Astrocyte of the cerebellum (primary cell): ENCODE measurements around the gene S1PR1.
"Not testable (repeated sequence)": the region's sequence is repeated elsewhere in the genome, so short reads cannot be mapped to it uniquely, and the experiment has no call there.

Experiments
- DNase-seq: peaks from one replicate; pipeline ENCODE4 v3.0.0-alpha.2; 2011; ENCODE audit warnings: low read depth
- H3K4me3 ChIP-seq: 2 replicates; pipeline ENCODE4 v1.5.1; 2011; ENCODE audit warnings: mild to moderate bottlenecking, low read depth, low read length, moderate library complexity
- CTCF ChIP-seq: IDR thresholded peaks from 2 replicates; pipeline ENCODE4 v1.5.1; 2012; ENCODE audit warnings: low read length, low read depth, moderate library complexity, mild to moderate bottlenecking; ENCODE audit errors: missing control alignments
- in situ Hi-C: cut with HindIII; loops from 2 replicates; pipeline ENCODE4 v1.10.0; 2017; ENCODE audit warnings: low sequenced_read_pairs

The S1PR1 gene

GRCh38 chr1:101236516-101237228 lies at the start of gene S1PR1:
TSS of gene S1PR1 (plus strand) at chr1:101237019. CDS start at chr1:101238985, 1,966 bp downstream.
- no peak for TF ChIP-seq CTCF
- H3K4me3 ChIP-seq: peak within 1 kb of the TSS; percentile 71
- in situ Hi-C loops: no loop called here
- no peak for DNase-seq

GRCh38 chr1:101187297-101187696 lies 49.5 kb upstream of the S1PR1 start:
- DNase-seq: no peak
- H3K4me3 ChIP-seq: no peak overlapping the region
- TF ChIP-seq CTCF: no peak
- in situ Hi-C loops: no loop called here

- in situ Hi-C loops: no loop called here
- no peak for DNase-seq
- H3K4me3 ChIP-seq: no peak overlapping the region
- TF ChIP-seq CTCF: no peak
Observed at GRCh38 chr1:101188331-101188730, 48.5 kb upstream of the S1PR1 start.

GRCh38 chr1:101188968-101189367 lies 47.9 kb upstream of the S1PR1 start:
- DNase-seq, in situ Hi-C loops, H3K4me3 ChIP-seq: not testable (repeated sequence)

GRCh38 chr1:101190441-101190840 lies 46.4 kb upstream of the S1PR1 start:
- in situ Hi-C loops: no loop called here
- no peak for TF ChIP-seq CTCF
- H3K4me3 ChIP-seq: no peak overlapping the region
- no peak for DNase-seq

GRCh38 chr1:101191049-101191448 lies 45.8 kb upstream of the S1PR1 start:
- in situ Hi-C loops: no loop called here
- DNase-seq: no peak
- no peak overlapping the region for H3K4me3 ChIP-seq
- TF ChIP-seq CTCF: no peak

GRCh38 chr1:101193733-101194169 lies 43.1 kb upstream of the S1PR1 start:
- no peak for DNase-seq

More at GRCh38 chr1:101193733-101194169, 43.1 kb upstream of the S1PR1 start:
- in situ Hi-C loops: no loop called here
- TF ChIP-seq CTCF: no peak
- H3K4me3 ChIP-seq: no peak overlapping the region
